Hindlimb muscle (tissue), 1 donor: ENCODE data around the gene ZNF273. TPM values are rescaled to one million over a fixed set of nuclear protein-coding genes. Genes with fewer than 3 reads are reported as not detected.
"Not testable (repeated sequence)": the region's sequence is repeated elsewhere in the genome, so short reads cannot be mapped to it uniquely, and the experiment has no call there.

ENCODE experiments used
- DNase-seq: peaks from one replicate; pipeline ENCODE4 v3.0.0-alpha.2; 2013
- polyA plus RNA-seq: library from polyadenylated mRNA; unstranded; fragments of 120-200 nt; gene quantifications from one replicate; pipeline ENCODE4 v1.2.1, GENCODE V29; 2013; ENCODE audit not compliant: insufficient read length

The ZNF273 gene
- 5.4 TPM for polyA plus RNA-seq

- DNase-seq: peak; percentile 91
These were observed at the start of gene ZNF273 for GRCh38 chr7:64902806-64903721. ZNF273 (plus strand) TSS chr7:64903273; CDS start chr7:64903318, 45 bp downstream.

GRCh38 chr7:64853679-64854078 lies 49.4 kb upstream of the ZNF273 start:
- no peak for DNase-seq

- DNase-seq: no peak
These were observed 48.1 kb upstream of the ZNF273 start for GRCh38 chr7:64854969-64855368.

DNA sequence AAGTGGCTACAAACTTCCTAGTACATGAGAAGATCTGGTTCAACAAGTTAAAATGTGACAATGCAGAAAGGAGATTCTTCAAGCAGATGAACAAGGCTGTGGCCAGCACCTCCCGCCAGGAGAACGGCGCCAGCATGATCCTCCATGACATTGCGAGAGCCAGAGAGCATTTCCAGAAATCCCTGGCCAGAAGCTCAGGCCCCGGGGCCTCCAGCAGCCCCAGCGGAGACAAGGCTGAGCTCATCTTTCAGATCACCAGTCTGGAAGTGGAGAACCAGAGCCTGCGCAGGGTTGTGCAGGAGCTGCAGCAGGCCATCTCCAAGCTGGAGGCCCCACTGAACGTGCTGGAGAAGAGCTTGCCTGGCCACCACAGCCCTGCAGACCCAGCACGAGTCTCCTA lies 40.1 kb upstream of the ZNF273 start:
- no peak for DNase-seq

- not testable (repeated sequence) for DNase-seq
These were observed 39.5 kb upstream of the ZNF273 start for GRCh38 chr7:64863530-64863929.

GRCh38 chr7:64863969-64864368 lies 39.1 kb upstream of the ZNF273 start:
- DNase-seq: no peak

GRCh38 chr7:64867863-64868440 lies 35.1 kb upstream of the ZNF273 start:
- no peak for DNase-seq

GRCh38 chr7:64868499-64868898 lies 34.6 kb upstream of the ZNF273 start:
- DNase-seq: no peak

DNA sequence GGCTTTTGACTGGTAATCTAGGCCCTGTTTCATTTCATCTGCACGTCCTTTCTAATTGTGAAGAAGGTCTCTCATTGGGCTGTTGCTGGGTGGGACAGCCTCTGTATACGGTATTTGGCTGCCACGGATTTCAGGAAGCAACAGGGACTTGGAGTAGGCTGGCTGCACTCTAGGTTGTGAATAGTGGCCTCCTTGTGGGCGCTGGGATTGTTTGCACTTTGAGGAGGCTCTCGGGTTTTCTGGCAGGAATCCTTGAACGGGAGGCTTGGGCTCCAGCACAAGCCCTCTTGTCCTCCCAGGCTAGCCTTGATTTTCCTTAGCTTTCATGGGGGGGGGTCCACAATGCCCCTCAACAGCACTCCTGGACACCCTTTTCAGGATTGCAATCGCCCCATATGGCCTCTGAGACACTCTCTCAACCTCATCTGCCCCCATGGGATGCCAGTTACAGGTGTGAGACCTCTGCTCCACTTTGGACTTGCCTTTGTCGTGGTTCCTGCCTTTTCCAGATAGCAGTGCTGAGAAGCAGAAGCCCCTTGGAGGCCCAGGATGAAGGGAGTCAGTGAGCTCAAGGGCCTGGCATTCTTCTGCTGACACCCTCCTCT lies 33.9 kb upstream of the ZNF273 start:
- no peak for DNase-seq

- DNase-seq: no peak
These were observed 33.0 kb upstream of the ZNF273 start for GRCh38 chr7:64869912-64870562.

DNA sequence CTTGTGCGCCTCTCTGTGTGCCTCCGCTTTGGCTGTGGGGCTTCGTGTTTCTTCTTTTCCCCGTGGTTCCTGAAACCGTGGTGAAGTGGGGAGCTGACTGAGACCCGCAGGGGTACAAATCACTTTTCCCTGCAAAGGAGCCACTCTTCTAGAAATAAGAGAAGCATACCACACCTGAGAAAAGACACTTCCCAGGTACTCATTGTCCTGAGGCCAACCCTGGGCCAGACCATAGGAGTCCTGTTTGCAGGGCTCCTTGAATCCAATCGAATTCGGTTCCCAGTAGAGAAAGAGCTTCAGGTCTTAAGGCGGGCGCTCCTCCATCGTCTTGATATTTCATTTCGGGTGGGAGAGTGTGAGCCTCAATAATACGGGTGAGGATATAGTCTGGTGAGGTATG lies 32.4 kb upstream of the ZNF273 start:
- DNase-seq: no peak

DNA sequence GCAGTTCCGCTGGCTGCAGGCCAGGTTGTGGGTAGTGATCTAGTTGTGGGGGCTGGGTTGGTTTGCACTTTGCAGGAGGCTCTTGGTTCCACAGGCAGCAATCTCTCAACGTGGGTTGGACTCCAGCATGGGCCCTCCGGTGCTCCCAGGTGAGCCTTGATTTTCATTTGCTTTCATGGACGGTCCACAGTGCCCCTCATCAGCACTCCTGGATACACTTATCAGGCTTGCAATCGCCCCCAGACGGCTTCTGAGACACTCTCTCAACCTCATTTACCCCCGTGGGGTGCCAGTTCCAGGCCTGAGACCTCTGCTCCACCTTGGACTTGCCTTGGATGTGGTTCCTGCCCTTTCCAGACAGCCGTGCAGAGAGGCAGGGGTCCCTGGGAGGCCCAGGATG lies 31.3 kb upstream of the ZNF273 start:
- no peak for DNase-seq

GRCh38 chr7:64872351-64873154 lies 30.5 kb upstream of the ZNF273 start:
- no peak for DNase-seq

DNA sequence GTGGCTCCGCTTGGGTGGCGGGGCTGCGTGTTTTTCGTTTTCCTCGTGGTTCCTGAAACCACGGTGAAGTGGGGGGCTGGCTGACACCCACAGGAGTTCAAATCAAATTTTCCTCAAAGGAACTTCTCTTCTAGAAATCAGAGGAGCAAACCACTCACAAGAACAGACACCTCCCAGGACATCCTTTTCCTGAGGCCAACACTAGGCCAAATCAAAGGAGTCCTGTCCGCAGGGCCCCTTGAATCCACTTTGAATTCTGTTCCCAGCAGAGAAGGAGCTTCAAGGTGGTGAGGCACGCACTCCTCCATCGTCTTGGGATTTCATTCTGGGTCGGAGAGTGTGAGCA lies 29.9 kb upstream of the ZNF273 start:
- no peak for DNase-seq

DNA sequence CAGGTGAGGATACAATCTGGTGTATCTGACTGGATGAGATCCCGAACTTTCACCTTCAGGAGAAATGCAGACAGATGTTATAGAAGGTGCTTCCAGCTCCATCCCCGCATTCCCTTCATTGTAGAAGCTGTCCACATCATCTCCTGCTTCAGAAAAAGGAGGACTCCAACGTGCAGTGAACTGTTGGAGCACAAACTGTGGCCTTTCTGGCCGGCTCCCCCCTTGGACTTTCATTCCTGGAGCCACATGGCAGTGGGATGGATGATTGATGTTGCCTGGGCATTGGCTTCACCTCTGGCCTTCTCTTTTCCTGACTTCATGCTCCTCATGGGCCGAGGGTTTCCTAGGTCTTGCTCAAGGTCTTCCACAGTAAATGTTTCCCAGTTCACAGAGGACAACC lies 29.6 kb upstream of the ZNF273 start:
- DNase-seq: no peak

GRCh38 chr7:64874114-64874513 lies 29.0 kb upstream of the ZNF273 start:
- no peak for DNase-seq

GRCh38 chr7:64874562-64875250 lies 28.4 kb upstream of the ZNF273 start:
- DNase-seq: no peak

DNA sequence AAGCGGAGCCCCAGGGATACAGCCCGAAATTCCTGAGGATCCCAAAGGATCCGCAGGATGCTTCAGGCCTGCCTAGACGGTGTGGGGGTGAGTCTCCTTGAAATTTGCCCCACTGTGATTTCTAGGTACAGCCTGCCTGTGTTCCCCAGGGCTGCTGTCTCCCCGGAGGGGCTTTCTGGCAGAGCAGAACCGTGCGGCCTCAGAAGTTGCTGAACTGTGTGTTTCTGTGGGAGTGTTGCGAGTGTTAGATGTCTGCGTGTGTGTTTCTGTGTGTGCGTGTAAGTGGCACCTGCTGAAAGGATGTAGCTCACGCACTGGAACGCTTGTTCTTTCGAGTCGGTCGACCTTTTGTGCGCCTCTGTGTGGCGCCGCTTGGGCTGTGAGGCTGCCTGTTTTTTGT lies 27.8 kb upstream of the ZNF273 start:
- no peak for DNase-seq

DNA sequence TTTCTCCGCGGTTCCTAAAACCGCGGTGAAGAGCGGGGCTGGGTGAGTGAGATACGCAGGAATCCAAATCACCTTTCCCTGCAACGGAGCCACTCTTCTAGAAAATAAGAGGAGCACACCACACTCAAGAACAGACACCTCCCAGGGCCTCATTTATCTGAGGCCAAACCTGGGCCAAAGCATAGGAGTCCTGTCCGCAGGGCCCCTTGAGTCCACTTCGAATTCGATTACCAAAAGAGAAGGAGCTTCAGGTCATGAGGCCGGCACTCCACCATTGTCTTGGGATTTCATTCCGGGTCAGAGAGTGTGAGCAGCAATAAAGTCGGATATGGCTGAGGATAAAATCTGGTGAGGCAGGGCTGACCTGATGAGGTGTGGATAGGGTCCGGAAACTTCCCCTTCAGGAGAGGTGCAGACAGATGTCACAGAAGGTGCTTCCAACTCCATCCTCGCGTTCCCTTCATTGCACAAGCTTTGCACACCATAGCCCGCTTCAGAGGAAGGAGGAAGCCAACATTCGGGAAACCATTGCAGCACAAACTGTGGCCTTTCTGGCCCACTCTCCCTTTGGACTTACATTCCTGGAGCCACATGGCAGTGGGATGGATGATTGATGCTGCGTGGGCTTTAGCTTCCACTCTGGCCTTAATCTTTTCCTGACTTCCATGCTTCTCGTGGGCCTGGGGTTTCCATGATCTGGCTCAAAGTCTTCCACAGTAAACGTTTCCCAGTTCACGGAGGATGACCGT lies 27.2 kb upstream of the ZNF273 start:
- DNase-seq: no peak

DNA sequence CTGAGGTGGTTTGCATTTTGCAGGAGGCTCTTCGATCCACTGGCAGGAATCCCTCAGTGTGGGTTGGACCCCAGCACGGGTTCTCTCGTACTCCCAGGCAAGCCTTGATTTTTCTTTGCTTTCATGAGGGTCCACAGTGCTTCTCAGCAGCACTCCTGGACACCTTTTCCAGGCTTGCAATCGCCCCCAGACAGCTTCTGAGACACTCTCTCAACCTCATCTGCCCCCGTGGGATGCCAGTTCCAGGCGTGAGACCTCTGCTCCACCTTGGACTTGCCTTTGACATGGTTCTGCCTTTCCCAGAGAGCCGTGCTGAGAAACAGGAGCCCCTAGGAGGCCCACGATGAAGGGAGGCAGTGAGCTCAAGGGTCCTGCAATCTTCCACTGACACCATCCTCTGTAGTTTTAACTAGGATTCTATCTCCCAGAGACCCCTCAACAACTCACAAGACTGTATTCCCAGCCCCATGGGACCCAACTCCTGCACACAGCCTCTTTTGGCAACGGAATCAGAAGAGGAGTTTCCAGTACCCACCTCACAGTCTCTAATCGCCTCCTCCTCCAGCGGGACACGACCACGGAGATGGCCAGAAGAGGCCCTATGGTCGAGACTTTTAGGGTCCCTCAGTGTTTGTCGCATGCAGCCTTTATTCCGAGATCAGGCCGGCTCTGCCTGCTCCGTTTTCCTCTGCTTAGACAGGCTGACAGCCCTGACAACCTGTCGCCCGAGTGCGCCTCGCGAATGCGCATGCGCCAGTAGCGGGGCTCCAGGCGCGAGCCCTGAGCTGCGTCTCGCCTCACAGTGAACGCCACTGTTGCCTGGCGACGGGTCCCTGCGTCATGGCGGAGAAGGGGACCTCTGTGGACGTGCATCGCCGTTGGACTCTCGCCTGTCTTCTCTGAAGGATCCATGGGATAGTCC lies 26.0 kb upstream of the ZNF273 start:
- peak; percentile 32 for DNase-seq
